ENCODE measurements around the gene CADM1. TPM values are rescaled to one million over a fixed set of nuclear protein-coding genes. Genes with fewer than 3 reads are reported as not detected.

Gene CADM1
- total RNA-seq, 6 experiments from 2014 or later, result 21.1 to 56.7 (median 30.6) TPM

GRCh38 chr11:115162919-115163318 lies 341.3 kb downstream of the CADM1 start:
- no peaks in the 10 kb centered on the region for H3K4me1 ChIP-seq
- TF ChIP-seq POLR2A (IDR thresholded peaks at IDR 0.05) (no peak), CTCF (IDR thresholded peaks at IDR 0.05) (no peak)
- intact Hi-C loops (cut with DNase I), result no loop called here

GRCh38 chr11:115161876-115162275 lies 342.3 kb downstream of the CADM1 start:
- TF ChIP-seq POLR2A (IDR thresholded peaks at IDR 0.05) (no peak), CTCF (IDR thresholded peaks at IDR 0.05) (no peak)
- no peak for DNase-seq
- H3K4me3 ChIP-seq, result no peak overlapping the region
- H3K36me3 ChIP-seq, result no peaks in the 10 kb centered on the region
- ATAC-seq, result no peak
- intact Hi-C loops (cut with DNase I), result no loop called here
- H3K4me1 ChIP-seq, result no peaks in the 10 kb centered on the region
- H3K27ac ChIP-seq, result no peak overlapping the region
- no peaks in the 10 kb centered on the region for H3K27me3 ChIP-seq
- no peaks in the 10 kb centered on the region for H3K9me3 ChIP-seq
- WGBS (ENCODE audit: insufficient coverage, low coverage, low lambda C conversion rate, missing lambda C conversion rate), result no CpG with 5 or more reads among the region's 2 CpGs

More at GRCh38 chr11:115162919-115163318, 341.3 kb downstream of the CADM1 start:
- Histone ChIP-seq H3K9me3 (no peaks in the 10 kb centered on the region), H3K36me3 (no peaks in the 10 kb centered on the region), H3K4me3 (no peak overlapping the region), H3K27ac (no peak overlapping the region), H3K27me3 (no peaks in the 10 kb centered on the region)
- no peak for ATAC-seq
- DNase-seq, result no peak
- 40% methylated on average over 2 of the region's 2 CpGs for WGBS (ENCODE audit: insufficient coverage, low coverage, low lambda C conversion rate, missing lambda C conversion rate)

GRCh38 chr11:115159207-115159606 lies 345.0 kb downstream of the CADM1 start:
- DNase-seq, result no peak
- 60% methylated on average over 3 of the region's 9 CpGs for WGBS (ENCODE audit: insufficient coverage, low coverage, low lambda C conversion rate, missing lambda C conversion rate)
- no peak for TF ChIP-seq CTCF (IDR thresholded peaks at IDR 0.05)
- ATAC-seq, result no peak
- Histone ChIP-seq H3K36me3 (no peaks in the 10 kb centered on the region), H3K4me1 (no peaks in the 10 kb centered on the region), H3K27ac (no peak overlapping the region), H3K27me3 (no peaks in the 10 kb centered on the region), H3K4me3 (no peak overlapping the region), H3K9me3 (no peaks in the 10 kb centered on the region)
- intact Hi-C loops (cut with DNase I), result loop anchor here in 1 of 2 donors (10.0 kb wide), 1 partner anchor 264 kb away; no protein-coding TSS in a partner anchor

GRCh38 chr11:115158053-115158452 lies 346.2 kb downstream of the CADM1 start:
- H3K4me1 ChIP-seq, result no peaks in the 10 kb centered on the region
- intact Hi-C loops (cut with DNase I), result loop anchor here in 1 of 2 donors (10.0 kb wide), 1 partner anchor 263 kb away; no protein-coding TSS in a partner anchor
- no peak for ATAC-seq
- no peaks in the 10 kb centered on the region for H3K36me3 ChIP-seq
- no peaks in the 10 kb centered on the region for H3K9me3 ChIP-seq
- TF ChIP-seq POLR2A (IDR thresholded peaks at IDR 0.05), result no peak
- no peak for TF ChIP-seq CTCF (IDR thresholded peaks at IDR 0.05)
- no peak overlapping the region for H3K4me3 ChIP-seq
- WGBS (ENCODE audit: insufficient coverage, low coverage, low lambda C conversion rate, missing lambda C conversion rate), result 79% methylated on average over 2 of the region's 6 CpGs
- no peak overlapping the region for H3K27ac ChIP-seq
- no peak for DNase-seq
- H3K27me3 ChIP-seq, result no peaks in the 10 kb centered on the region

GRCh38 chr11:115157247-115157646 lies 347.0 kb downstream of the CADM1 start:
- no peaks in the 10 kb centered on the region for H3K27me3 ChIP-seq
- H3K36me3 ChIP-seq, result no peaks in the 10 kb centered on the region
- no peaks in the 10 kb centered on the region for H3K9me3 ChIP-seq
- H3K27ac ChIP-seq, result no peak overlapping the region
- no peak for TF ChIP-seq CTCF (IDR thresholded peaks at IDR 0.05)
- no peak for TF ChIP-seq POLR2A (IDR thresholded peaks at IDR 0.05)
- no peak overlapping the region for H3K4me3 ChIP-seq
- no peaks in the 10 kb centered on the region for H3K4me1 ChIP-seq
- WGBS (ENCODE audit: insufficient coverage, low coverage, low lambda C conversion rate, missing lambda C conversion rate), result 28% methylated on average over 2 of the region's 3 CpGs
- intact Hi-C loops (cut with DNase I), result loop anchor here in 1 of 2 donors (10.0 kb wide), 1 partner anchor 262 kb away; no protein-coding TSS in a partner anchor
- ATAC-seq, result no peak
- no peak for DNase-seq

All from right lobe of liver (tissue), 6 donors.